HG03460 (cell line): ENCODE results near the gene SORT1.
"Not testable (repeated sequence)": the region's sequence is repeated elsewhere in the genome, so short reads cannot be mapped to it uniquely, and the experiment has no call there.

Source experiments
- ATAC-seq: cut with Tn5 transposase; IDR thresholded peaks from one replicate; pipeline ENCODE4 v1.9.1; 2021; ENCODE audit not compliant: unreplicated experiment

SORT1 gene

GRCh38 chr1:109350182-109350581, 47.5 kb downstream of the SORT1 start:
- no peak for ATAC-seq

DNA sequence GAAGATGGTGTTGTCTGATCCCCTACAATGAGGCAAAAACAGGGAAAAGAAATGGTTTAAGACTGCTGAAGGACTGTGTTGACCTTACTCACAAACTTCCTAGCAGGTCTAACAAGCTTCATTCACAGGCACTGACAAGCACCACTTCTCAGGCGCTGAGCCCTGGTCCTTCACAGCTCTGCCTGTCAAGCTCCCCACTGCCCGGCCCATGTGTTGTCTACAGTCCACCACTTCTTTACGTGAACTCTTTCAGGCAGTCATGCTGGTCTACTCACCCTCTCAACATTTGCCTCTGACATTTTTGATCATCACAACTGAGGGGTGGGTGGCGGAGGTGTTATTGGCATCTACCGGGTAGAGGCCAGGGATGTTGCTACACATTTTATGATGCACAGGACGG, 50.2 kb downstream of the SORT1 start:
- no peak for ATAC-seq

DNA sequence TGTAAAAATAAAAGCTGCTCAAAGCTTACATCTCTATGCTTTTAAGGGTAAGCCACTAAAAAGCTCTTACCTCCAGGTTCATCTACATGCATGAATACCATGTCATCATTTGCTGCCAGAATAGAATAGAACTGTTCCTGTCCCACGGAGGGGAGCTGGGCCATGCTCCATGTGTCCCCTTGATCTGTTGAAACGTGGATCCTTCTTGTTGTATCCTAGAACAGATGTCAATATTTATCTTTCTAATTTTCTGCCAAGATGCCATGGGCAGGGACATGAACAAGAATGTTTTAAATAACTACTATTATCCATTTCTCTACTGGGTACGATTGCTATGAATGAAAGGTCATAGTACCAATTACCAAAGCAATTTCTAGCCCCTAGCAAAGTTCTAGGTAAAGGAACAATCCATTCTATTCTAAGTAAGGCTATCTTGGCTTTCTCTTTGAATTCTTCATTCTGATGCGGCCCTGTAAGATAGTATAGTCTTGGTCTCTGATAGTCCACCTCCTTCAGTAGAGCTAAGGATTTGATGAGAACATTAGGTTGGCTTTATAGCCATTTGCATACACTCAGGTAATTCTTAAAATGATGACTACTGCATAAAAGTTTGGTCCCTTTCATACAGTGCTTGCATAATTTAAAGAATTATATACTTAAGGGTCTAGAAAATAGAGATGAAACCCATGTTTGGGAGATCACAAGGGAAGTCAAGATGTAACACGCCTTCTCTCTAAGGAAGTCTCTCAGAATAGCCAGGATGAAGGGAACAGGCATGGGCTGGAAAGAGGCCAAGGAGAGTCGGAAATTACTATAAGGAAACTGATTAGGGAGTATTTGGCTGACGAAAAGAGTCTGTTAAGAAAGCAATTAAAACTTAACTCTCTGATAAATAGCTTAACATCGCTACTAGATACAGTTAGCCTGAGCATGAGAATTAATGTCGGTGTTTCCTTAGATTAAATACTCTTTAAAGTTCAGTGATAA, 55.5 kb downstream of the SORT1 start:
- ATAC-seq, result no peak

DNA sequence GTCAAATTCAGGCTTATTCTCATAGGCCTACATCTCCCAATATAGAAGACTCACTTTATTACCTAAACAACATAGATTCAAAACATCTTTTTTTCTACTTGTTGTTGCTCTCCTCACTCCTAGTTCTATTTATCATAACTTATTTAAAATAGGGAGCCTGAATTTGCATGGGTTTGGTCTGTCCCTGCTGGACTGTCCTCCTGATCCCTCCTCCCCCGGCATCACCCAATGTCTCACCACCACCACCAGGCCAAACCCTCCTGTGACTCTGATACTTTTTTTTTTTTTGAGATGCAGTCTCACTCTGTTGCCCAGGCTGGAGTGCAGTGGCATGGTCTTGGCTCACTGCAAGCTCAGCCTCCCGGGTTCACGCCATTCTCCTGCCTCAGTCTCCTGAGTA, 59.1 kb downstream of the SORT1 start:
- no peak for ATAC-seq

DNA sequence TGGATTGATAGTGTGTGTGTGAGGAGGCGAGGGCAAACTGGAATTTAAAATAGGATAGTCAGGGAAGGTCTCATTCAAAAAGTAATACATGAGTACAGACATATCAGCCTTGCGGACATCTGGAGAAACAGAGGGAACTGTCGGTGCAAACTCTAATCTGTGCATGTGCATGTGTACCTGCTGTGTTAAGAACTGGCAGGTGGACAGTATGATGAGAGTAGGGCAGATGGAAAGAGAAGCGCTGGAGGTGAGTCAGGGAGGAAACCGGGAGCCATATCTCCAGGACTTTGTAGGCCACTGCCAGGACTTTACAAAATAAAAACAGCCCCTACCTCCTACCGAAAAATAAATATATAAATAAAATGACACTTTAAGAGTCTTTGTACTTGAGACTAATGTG, 59.6 kb downstream of the SORT1 start:
- ATAC-seq, result no peak

DNA sequence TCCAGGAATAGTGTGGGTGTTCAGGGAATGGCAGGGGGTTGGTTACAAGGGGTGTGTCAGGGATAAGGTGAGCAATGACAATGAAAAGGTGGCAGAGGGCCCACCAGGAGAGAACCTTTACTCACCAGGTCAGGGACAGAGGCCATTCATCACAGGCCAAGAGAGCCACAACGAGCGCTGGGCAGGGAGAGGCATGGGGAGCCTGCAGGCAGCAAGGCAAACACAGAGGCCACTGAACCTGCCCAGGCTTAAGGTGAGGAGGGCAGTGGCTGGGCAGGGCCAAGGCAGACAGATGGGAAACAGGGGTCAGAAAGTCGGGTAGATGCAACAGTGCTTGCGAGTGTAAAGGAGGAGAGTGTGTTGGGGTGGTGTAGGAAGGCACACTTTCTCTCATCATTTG, 62.6 kb downstream of the SORT1 start:
- ATAC-seq, result no peak

DNA sequence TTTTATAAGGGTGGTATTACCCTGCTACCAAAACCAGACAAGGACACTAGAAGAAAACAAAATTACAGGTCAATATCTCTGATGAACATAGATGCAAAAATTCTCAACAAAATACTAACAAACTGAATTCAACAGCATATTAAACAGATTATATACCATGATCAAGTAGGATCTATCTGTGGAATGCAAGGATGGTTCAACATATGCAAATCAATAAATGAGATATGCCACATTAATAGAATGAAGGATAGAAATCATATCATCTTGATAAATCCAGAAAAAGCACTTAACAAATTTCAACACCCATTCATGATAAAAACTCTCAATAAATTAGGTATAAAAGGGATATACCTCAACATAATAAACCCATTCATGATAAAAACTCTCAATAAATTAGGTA, 66.6 kb downstream of the SORT1 start:
- ATAC-seq, result no peak

DNA sequence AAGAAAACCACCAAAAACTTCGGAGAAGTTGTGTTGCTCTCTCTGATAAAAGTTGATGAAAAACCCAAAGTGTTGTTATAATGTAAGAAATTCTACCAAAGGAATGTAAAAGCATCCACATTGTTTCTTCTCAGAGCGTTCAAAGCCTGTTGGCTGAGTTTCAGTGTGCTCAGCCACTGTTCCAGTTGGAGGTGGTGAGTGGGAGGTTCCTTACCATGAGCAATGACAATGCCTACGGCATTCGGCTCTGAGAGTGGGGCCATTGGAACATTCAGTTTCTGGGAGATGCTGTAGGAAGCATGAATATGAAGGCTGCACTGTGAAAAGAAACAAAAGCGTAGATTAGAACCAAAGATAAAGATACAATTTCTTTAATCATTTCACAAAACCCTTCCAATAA, 70.4 kb downstream of the SORT1 start:
- no peak for ATAC-seq

GRCh38 chr1:109322974-109323373, 74.7 kb downstream of the SORT1 start:
- ATAC-seq, result no peak

DNA sequence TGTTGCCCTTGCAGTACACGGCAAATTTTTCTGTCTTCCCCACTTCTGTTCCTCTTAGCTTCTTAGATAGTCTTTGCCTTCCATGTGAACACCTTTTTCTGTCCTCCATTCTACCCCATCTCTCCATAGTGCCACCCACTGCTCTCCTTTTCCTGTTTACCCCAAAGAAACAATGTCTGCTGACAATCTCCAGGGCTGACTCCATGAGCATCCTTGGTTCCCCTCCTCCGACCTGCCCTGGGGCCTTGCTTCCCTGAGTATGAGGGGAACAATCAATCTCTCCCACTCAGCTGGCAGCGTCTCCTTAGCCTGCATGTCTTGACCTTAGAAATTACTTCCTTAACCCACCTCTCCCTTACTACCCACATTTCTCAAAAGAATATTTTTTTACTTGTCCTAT, 78.6 kb downstream of the SORT1 start:
- no peak for ATAC-seq

DNA sequence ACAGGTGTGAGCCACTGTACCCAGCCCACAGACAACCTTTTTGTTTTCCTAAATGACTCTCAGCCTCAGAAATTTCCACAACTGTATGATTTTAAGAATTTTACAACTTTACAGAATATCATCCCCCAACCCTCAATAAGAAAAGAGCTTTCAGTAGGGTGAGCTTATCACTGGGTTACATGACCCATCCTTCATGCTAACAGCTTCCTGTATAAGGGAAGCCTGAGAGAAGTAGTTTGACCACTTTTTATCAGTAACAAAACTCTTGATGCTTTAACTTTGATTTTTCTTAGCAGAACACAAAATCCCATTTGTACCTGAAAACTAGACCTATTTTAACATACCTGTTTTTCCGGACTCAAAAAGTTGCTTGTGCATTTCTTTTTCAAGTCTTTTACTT, 81.2 kb downstream of the SORT1 start:
- ATAC-seq, result no peak

- ATAC-seq, result no peak
These were observed 82.4 kb downstream of the SORT1 start for GRCh38 chr1:109315288-109315687.

DNA sequence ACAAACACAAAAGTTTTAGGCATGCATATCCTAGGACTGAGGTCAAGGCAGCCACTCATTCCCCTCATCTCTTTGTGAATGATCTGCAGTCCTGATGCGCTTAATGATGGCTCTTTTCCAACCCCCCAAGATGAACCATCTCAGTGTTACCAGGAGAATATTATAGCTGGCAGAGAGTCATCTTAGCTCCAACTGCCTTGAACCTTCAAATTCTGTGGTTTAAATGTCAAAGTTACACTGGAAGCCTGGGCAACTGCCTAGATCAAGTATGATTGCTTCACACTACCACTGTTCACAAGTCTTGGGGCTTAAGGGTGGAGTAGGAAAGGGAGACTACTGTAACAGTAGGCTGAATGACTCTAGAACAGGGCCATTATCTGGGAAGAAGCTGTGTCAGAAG, 82.9 kb downstream of the SORT1 start:
- no peak for ATAC-seq

DNA sequence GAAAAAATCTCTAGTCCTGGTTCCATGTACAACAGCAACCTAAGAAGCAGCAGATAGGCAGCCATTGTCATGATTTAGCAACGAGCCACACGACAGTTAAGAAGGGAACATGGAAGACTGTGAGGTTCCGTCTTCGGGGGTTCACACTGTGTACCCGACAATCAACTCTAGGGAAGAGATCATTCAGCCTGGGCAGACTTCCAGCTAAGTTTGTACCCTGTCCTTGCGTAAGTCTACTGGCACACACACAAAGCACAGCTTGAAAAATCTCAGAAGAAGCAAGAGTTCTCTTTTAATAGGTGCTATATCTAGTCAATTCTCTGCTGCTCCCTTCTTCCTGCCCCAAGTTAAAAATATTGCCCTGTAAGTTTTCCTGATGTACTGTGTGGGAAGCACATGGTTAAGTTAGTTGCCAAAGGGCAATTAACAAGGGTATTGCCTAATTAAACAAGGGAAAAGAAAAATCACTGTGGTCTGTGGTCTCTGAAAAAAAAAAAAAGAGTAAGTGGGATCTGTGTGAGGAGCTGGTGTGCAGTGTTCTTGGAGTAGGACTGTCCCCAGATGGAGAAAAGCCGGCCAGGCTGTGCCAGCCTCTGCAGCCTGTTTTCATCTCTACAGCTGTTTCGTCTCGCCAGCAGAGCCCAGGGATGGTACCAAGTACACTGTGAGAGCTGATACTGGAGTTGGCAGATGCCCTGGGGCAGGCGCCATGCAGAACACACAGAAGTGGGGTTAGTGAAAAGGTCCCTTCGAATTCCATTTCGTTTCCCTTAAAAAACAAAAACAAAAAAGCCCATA, 84.5 kb downstream of the SORT1 start:
- ATAC-seq, result no peak

GRCh38 chr1:109312246-109312645, 85.5 kb downstream of the SORT1 start:
- no peak for ATAC-seq

GRCh38 chr1:109309347-109309746, 88.4 kb downstream of the SORT1 start:
- ATAC-seq, result no peak

DNA sequence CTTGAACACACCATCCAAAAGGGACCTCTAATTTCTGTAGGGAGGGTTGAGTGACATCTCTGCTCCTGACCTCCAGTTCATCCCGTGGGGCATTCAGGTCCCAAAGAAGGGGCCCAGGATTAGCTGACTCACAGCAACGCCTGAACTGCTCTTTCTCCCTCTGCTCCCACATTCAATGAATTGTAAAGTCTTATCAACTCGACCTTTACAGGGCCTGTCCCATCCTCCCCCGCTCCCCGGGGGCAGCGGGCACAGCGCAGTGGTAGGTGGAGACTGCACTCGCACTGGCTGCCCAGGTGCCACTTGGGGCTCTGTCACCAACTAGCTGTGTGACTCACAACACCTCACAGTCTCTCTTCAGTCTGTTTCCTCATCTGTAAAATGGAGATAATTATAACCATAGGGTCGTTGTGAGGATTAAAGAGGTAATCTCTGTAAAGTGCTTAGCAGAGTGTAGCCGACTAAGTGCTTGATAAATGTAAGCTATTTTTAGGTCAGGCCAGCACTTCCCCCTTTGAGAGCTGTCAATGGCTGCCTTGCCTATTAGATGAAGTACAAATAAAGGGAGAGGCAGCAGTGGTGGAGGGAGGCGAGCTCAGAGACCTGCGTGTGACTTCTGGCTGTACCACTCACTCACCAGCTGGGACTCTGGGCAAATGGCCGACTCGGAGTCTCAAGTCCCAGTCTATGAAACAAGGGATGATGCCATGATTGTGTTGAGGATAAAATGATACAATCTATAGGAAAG, 90.3 kb downstream of the SORT1 start:
- no peak for ATAC-seq

- ATAC-seq, result no peak
These were observed 90.9 kb downstream of the SORT1 start, which contains the start of gene MYBPHL for GRCh38 chr1:109306832-109307273. Gene MYBPHL, minus strand, starts transcription at chr1:109307011. Its CDS starts 20 bp downstream, at chr1:109306991.

DNA sequence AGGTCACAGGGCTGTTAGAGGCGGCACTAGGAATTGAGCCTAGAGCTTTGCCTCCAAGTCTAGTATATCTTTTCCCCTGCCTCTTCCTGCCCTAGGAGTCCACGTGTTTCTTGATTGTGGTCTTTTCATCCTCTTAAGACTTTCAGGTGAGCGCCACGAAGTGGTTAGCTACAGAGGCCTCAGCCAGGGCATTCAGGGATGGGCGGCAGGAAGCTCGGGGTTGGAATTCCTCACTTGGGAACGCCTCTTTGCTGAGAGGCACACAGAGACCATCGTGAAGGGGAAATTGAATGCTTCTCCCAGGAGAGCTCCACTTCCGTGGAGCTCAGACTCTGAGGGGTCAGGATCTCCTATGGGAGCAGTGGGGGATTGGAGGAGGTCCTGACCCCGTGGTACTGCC, 91.7 kb downstream of the SORT1 start:
- not testable (repeated sequence) for ATAC-seq

DNA sequence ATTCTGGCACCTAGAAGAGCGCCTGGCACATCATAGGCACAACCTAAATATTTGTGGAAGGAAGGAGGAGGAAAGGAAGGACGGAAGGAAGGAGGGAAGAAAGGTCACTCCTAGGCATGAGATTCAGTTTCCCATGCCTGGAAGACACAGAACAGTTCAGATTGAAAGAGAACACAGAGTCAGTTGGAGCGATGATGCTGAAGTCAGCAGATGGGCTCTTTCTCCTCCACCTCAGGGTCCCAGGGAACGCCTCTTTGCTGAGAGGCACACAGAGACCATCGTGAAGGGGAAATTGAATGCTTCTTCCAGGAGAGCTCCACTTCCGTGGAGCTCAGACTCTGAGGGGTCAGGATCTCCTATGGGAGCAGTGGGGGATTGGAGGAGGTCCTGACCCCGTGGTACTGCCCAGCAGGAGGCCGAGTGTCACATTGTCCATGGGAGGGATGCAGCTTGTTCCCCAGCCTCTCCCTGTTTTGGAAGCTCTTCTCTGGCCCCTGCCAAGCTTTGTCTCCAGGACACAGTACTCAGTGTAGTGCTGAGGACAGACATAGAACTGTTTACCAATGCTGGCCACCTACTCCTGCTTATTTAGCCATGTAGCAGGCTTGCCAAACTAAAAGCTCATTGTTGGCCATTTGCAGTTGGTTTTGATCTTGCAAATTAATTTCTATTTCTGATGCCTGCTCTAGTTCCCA, 93.3 kb downstream of the SORT1 start:
- ATAC-seq, result no peak

GRCh38 chr1:109301874-109302273, 95.8 kb downstream of the SORT1 start:
- ATAC-seq, result no peak
